ENCODE measurements around the gene ROBO1. TPM values are rescaled to one million over a fixed set of nuclear protein-coding genes. Genes with fewer than 3 reads are reported as not detected.
"Not testable (repeated sequence)": the region's sequence is repeated elsewhere in the genome, so short reads cannot be mapped to it uniquely, and the experiment has no call there.

Gene ROBO1
- total RNA-seq, 2 experiments from 2014 or later = 0.36 to 0.69 TPM

GRCh38 chr3:79808515-79808914 lies 40.7 kb upstream of the ROBO1 start:
- intact Hi-C loops (cut with DNase I, micrococcal nuclease) = no loop called here
- no peaks in the 10 kb centered on the region for H3K27me3 ChIP-seq (ENCODE audit: control insufficient read depth in 1 of 2, insufficient read depth in 2 of 2, low read length in 2 of 2)
- DNase-seq (no peak), ATAC-seq (ENCODE audit: poor library complexity) (no peak)
- POLR2A ChIA-PET = no interaction called here
- H3K4me1 ChIP-seq (ENCODE audit: insufficient read depth, low read length) = no peaks in the 10 kb centered on the region
- H3K36me3 ChIP-seq (ENCODE audit: insufficient read depth, low read length) = no peaks in the 10 kb centered on the region
- H3K4me3 ChIP-seq (ENCODE audit: low read length) = no peak overlapping the region
- H3K9me3 Mint-ChIP-seq = peaks cover 2% of the 10 kb centered on the region
- no peaks in the 10 kb centered on the region for H3K4me1 Mint-ChIP-seq (ENCODE audit: low read depth)
- CTCF ChIA-PET = no interaction called here
- H3K36me3 Mint-ChIP-seq (ENCODE audit: low read depth) = no peaks in the 10 kb centered on the region
- no peaks in the 10 kb centered on the region for H3K27me3 Mint-ChIP-seq
- no peaks in the 10 kb centered on the region for H3K9me3 ChIP-seq (ENCODE audit: control insufficient read depth in 1 of 2, insufficient read depth in 1 of 2, low read length in 2 of 2)
- H3K4me3 Mint-ChIP-seq = no peak overlapping the region
- no peak overlapping the region for H3K27ac ChIP-seq (ENCODE audit: low read depth in 1 of 2, low read length in 2 of 2)
- no peak overlapping the region for H3K27ac Mint-ChIP-seq
- TF ChIP-seq CTCF (IDR thresholded peaks at IDR 0.05) = no peak

DNA sequence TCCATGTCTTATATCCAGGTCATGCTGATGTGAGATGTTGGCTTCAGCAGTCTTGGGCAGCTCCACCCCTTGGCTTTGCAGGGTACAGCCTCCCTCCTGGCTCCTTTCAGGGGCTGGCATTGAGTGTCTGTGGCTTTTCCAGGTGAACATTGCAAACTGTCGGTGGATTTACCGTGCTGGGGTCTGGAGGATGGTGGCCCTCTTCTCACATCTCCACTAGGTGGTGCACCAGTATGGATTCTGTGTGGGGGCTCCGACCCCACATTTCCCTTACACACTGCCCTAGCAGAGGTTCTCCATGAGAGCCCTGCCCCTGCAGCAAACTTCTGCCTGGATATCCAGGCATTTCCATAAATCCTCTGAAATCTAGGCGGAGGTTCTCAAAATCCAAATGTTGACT lies 22.4 kb upstream of the ROBO1 start:
- H3K4me1 Mint-ChIP-seq (ENCODE audit: low read depth); H3K36me3 Mint-ChIP-seq (ENCODE audit: low read depth); H3K4me1 ChIP-seq (ENCODE audit: insufficient read depth, low read length); H3K4me3 ChIP-seq (ENCODE audit: low read length); H3K27me3 ChIP-seq (ENCODE audit: control insufficient read depth in 1 of 2, insufficient read depth in 2 of 2, low read length in 2 of 2); H3K27ac ChIP-seq (ENCODE audit: low read depth in 1 of 2, low read length in 2 of 2); intact Hi-C loops (cut with DNase I, micrococcal nuclease); DNase-seq; CTCF ChIA-PET; H3K36me3 ChIP-seq (ENCODE audit: insufficient read depth, low read length); H3K27me3 Mint-ChIP-seq; H3K4me3 Mint-ChIP-seq; ATAC-seq (ENCODE audit: poor library complexity); POLR2A ChIA-PET; H3K27ac Mint-ChIP-seq: not testable (repeated sequence)
- peaks cover 14% of the 10 kb centered on the region for H3K9me3 Mint-ChIP-seq
- peaks cover 4 to 11% of the 10 kb centered on the region in 2 experiments for H3K9me3 ChIP-seq (ENCODE audit: control insufficient read depth in 1 of 2, insufficient read depth in 1 of 2, low read length in 2 of 2)

DNA sequence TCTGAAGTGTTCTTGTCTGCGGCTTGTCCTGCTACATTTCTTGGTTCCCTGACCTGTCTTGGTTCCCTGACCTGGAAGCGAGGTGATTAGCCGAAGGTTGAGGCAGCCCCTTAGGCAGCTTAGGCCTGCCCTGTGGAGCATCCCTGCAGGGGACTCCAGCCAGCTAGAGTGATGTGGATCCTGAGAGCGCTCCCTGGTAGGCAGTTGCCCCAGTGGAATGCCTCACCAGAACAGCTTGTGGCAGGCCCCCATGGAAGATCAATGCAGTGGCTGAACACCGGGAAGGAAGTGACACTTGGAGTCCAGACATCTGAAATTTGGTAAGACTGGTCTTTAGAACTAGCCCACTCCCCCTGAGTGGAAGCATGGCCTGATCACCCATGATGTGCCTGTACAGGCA lies 5.5 kb upstream of the ROBO1 start:
- H3K27me3 ChIP-seq (ENCODE audit: control insufficient read depth in 1 of 2, insufficient read depth in 2 of 2, low read length in 2 of 2) = no peaks in the 10 kb centered on the region
- ChIA-PET CTCF (no interaction called here), POLR2A (no interaction called here)
- H3K27me3 Mint-ChIP-seq = no peaks in the 10 kb centered on the region
- TF ChIP-seq CTCF (IDR thresholded peaks at IDR 0.05) = no peak
- no peak overlapping the region for H3K27ac ChIP-seq (ENCODE audit: low read depth in 1 of 2, low read length in 2 of 2)
- H3K9me3 ChIP-seq (ENCODE audit: control insufficient read depth in 1 of 2, insufficient read depth in 1 of 2, low read length in 2 of 2) = peaks cover 0 to 10% of the 10 kb centered on the region in 2 experiments
- H3K4me1 Mint-ChIP-seq (ENCODE audit: low read depth) = no peaks in the 10 kb centered on the region
- H3K36me3 Mint-ChIP-seq (ENCODE audit: low read depth) = no peaks in the 10 kb centered on the region
- H3K4me3 Mint-ChIP-seq = no peak overlapping the region
- DNase-seq (no peak), ATAC-seq (ENCODE audit: poor library complexity) (no peak)
- H3K27ac Mint-ChIP-seq = no peak overlapping the region
- peaks cover 5% of the 10 kb centered on the region for H3K9me3 Mint-ChIP-seq
- intact Hi-C loops (cut with DNase I, micrococcal nuclease) = no loop called here
- H3K4me3 ChIP-seq (ENCODE audit: low read length) = no peak overlapping the region
- no peaks in the 10 kb centered on the region for H3K36me3 ChIP-seq (ENCODE audit: insufficient read depth, low read length)
- H3K4me1 ChIP-seq (ENCODE audit: insufficient read depth, low read length) = no peaks in the 10 kb centered on the region

DNA sequence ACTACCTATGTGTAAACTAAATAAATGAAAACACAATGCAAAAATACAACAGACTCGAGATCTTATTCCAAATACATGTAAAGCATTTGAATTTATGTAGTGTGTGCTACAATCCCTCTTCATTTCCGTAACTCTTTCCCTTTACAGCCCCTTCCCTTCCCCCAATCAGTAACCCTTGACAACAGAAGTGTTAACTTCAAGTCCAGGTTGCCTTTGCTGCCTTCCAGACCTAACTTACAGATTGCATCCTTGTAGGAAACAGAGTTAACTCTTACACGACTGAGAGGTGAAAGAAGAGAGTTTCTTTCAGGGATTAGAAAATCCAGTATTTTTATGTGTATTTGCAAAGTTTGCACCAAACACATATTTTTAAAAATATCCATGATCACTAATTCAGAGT lies 1.4 kb upstream of the ROBO1 start:
- peaks cover 11% of the 10 kb centered on the region for H3K27me3 Mint-ChIP-seq
- CTCF ChIA-PET = no interaction called here
- H3K4me3 ChIP-seq (ENCODE audit: low read length) = no peak overlapping the region
- H3K4me1 Mint-ChIP-seq (ENCODE audit: low read depth) = no peaks in the 10 kb centered on the region
- no peak for ATAC-seq (ENCODE audit: poor library complexity)
- no peak overlapping the region for H3K27ac ChIP-seq (ENCODE audit: low read depth in 1 of 2, low read length in 2 of 2)
- H3K36me3 Mint-ChIP-seq (ENCODE audit: low read depth) = no peaks in the 10 kb centered on the region
- intact Hi-C loops (cut with DNase I, micrococcal nuclease) = no loop called here
- no peaks in the 10 kb centered on the region for H3K36me3 ChIP-seq (ENCODE audit: insufficient read depth, low read length)
- peaks cover 0 to 15% of the 10 kb centered on the region in 2 experiments for H3K9me3 ChIP-seq (ENCODE audit: control insufficient read depth in 1 of 2, insufficient read depth in 1 of 2, low read length in 2 of 2)
- no peak for TF ChIP-seq CTCF (IDR thresholded peaks at IDR 0.05)
- H3K9me3 Mint-ChIP-seq = peaks cover 2% of the 10 kb centered on the region
- H3K27me3 ChIP-seq (ENCODE audit: control insufficient read depth in 1 of 2, insufficient read depth in 2 of 2, low read length in 2 of 2) = peaks cover 10 to 17% of the 10 kb centered on the region in 2 experiments
- H3K27ac Mint-ChIP-seq = no peak overlapping the region
- DNase-seq = no peak
- H3K4me1 ChIP-seq (ENCODE audit: insufficient read depth, low read length) = no peaks in the 10 kb centered on the region
- no peak overlapping the region for H3K4me3 Mint-ChIP-seq
- POLR2A ChIA-PET = no interaction called here

Measured in CD4-positive, alpha-beta T cell (primary cell).